ENCODE data around the gene VAPA. TPM values are rescaled to one million over a fixed set of nuclear protein-coding genes. Genes with fewer than 3 reads are reported as not detected.

VAPA gene
- total RNA-seq, 1 donor from 2014 or later: 208 TPM

DNA sequence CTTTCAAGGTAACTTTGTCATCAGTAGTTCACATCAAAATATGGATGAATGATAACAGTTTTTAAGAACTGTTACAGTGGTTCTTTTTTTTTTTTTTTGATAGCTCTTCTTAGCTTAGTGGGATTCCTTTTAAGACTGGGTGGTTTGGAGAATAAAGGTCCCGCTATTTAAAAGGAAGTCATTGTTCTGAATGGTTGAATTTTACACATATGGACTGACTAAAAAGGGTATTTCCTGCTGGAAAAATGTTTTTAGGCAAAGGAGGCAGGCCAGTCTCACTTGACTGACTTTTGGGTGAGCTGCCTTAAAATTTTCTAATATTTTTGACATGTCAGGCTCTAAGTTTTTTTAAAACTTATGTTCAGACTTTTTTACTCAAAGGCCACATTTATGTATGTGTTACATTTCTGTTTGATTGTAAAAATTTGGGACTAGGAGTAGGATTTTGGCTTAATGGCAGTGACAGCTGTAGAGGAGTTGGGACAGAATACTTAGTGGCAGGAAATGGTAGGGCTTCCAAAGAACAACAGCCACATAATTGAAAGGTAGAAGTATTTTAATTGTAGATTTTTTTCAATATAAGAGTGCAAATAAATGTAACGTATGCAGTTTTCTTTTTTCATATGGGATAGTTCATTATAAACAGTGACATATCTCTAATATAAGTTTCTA lies 13.7 kb downstream of the VAPA start:
- peak overlapping the region; percentile 13 for H3K27ac ChIP-seq (replicated peaks)
- peaks cover 3% of the 10 kb centered on the region for H3K36me3 ChIP-seq
- peaks cover 100% of the 10 kb centered on the region for H3K4me1 ChIP-seq
- DNase-seq: no peak
- no peaks in the 10 kb centered on the region for H3K9me3 ChIP-seq (replicated peaks)
- TF ChIP-seq, protein P1, sequence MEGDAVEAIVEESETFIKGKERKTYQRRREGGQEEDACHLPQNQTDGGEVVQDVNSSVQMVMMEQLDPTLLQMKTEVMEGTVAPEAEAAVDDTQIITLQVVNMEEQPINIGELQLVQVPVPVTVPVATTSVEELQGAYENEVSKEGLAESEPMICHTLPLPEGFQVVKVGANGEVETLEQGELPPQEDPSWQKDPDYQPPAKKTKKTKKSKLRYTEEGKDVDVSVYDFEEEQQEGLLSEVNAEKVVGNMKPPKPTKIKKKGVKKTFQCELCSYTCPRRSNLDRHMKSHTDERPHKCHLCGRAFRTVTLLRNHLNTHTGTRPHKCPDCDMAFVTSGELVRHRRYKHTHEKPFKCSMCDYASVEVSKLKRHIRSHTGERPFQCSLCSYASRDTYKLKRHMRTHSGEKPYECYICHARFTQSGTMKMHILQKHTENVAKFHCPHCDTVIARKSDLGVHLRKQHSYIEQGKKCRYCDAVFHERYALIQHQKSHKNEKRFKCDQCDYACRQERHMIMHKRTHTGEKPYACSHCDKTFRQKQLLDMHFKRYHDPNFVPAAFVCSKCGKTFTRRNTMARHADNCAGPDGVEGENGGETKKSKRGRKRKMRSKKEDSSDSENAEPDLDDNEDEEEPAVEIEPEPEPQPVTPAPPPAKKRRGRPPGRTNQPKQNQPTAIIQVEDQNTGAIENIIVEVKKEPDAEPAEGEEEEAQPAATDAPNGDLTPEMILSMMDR (IDR thresholded peaks at IDR 0.05; ENCODE audit: borderline replicate concordance): peak; percentile 17
- intact Hi-C loops (cut with micrococcal nuclease): no loop called here
- H3K4me3 ChIP-seq: peak overlapping the region; percentile 2
- no peaks in the 10 kb centered on the region for H3K27me3 ChIP-seq (ENCODE audit: low read depth)

DNA sequence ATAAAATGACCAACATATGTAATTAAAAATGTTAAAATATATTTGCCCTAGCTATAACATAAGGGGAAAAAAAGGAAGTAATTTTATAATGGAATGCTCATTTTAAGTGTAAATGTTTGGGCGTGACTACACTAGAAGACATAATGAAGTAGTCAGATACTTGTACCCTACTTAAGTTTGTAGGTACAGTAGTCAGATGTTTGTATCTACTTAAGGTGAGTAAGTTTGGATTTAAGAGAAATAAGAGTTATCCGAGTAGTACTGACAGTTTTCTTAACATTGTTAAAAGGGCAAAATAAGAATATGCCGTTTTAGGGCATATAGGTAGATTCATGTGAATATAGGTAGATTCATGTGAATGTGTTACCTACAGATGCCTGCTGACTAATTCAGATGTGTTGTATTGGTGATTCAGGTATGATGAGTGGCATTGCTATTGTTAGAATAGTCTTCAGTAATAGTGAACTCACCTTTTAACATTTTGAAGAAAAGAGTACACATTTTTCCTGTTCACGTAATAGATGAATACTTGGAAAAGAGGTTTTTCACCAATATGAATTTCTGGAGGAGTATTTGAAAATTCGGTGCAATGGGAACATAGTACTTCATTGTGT lies 14.9 kb downstream of the VAPA start:
- no peaks in the 10 kb centered on the region for H3K27me3 ChIP-seq (ENCODE audit: low read depth)
- peak overlapping the region; percentile 13 for H3K27ac ChIP-seq (replicated peaks)
- H3K4me3 ChIP-seq: no peak overlapping the region
- intact Hi-C loops (cut with micrococcal nuclease): no loop called here
- TF ChIP-seq, protein P1 (IDR thresholded peaks at IDR 0.05; ENCODE audit: borderline replicate concordance): no peak
- DNase-seq: no peak
- H3K9me3 ChIP-seq (replicated peaks): no peaks in the 10 kb centered on the region
- peaks cover 100% of the 10 kb centered on the region for H3K4me1 ChIP-seq
- peaks cover 15% of the 10 kb centered on the region for H3K36me3 ChIP-seq

DNA sequence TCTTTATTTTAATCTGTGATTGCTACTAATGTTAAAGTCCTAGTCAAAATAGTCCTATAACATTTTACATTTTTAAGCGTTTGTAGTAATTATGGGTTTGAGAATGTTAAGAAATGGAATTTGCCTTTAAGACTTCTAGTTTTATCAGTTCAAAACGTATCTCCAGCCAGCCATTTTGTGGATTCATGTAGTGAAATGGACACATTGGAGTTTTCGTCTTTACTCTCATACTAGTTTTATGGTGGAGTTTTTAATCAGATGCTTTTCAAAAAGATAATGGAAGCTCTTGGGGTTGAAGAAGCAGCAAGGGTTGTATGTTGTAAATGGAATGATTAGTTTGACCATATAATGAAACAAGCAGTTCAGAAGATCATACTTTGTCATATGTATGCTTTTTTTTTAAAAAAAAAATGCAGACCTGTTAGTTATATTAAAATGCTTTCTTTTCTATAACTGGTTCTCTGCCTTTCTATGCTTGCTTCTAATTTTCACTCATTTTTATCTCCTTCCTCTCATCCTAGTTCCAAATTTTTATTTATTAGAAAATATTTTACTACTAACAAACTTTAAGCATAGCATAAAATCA lies 16.6 kb downstream of the VAPA start:
- peaks cover 90% of the 10 kb centered on the region for H3K4me1 ChIP-seq
- H3K27ac ChIP-seq (replicated peaks): no peak overlapping the region
- DNase-seq: no peak
- TF ChIP-seq, protein P1 (IDR thresholded peaks at IDR 0.05; ENCODE audit: borderline replicate concordance): no peak
- H3K36me3 ChIP-seq: peaks cover 23% of the 10 kb centered on the region
- no peaks in the 10 kb centered on the region for H3K9me3 ChIP-seq (replicated peaks)
- intact Hi-C loops (cut with micrococcal nuclease): no loop called here
- H3K27me3 ChIP-seq (ENCODE audit: low read depth): no peaks in the 10 kb centered on the region
- no peak overlapping the region for H3K4me3 ChIP-seq

DNA sequence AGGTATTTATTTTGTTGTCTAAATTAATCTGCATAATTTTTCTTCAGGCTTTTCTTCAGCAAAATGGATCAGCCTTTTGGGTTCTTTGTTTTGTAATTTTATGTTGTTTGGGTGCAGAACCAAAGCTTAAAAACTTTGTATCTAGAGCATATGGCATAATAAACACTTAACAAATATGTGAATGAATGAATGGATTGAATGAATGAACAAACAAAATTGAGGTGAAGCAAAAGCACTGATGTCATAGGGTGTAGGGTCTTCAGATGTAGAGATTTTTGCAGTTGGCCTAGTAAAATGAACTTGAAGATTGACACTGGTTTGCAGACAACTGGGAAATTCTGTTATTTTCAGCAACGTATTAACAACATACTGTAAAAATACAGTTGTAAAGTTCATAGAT lies 17.3 kb downstream of the VAPA start:
- TF ChIP-seq, protein P1 (IDR thresholded peaks at IDR 0.05; ENCODE audit: borderline replicate concordance): no peak
- intact Hi-C loops (cut with micrococcal nuclease): no loop called here
- H3K36me3 ChIP-seq: peaks cover 30% of the 10 kb centered on the region
- H3K27me3 ChIP-seq (ENCODE audit: low read depth): no peaks in the 10 kb centered on the region
- peaks cover 82% of the 10 kb centered on the region for H3K4me1 ChIP-seq
- no peak overlapping the region for H3K27ac ChIP-seq (replicated peaks)
- no peak for DNase-seq
- no peaks in the 10 kb centered on the region for H3K9me3 ChIP-seq (replicated peaks)
- no peak overlapping the region for H3K4me3 ChIP-seq

DNA sequence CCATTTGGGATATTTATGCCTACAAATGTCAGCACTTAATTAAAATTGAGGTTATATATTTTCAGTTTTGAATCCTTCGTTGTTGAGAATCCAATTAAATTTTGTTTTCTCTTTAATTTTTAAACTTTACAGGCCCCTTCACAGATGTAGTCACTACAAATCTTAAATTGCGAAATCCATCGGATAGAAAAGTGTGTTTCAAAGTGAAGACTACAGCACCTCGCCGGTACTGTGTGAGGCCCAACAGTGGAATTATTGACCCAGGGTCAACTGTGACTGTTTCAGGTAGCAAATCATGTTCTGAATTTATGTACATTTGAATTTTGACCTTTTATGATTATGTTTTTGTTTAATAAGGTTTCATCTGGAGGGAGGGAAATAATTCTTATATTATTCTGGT lies 17.9 kb downstream of the VAPA start:
- Histone ChIP-seq H3K4me1 (peaks cover 77% of the 10 kb centered on the region), H3K27ac (replicated peaks) (no peak overlapping the region), H3K27me3 (ENCODE audit: low read depth) (no peaks in the 10 kb centered on the region), H3K36me3 (peaks cover 34% of the 10 kb centered on the region), H3K4me3 (no peak overlapping the region), H3K9me3 (replicated peaks) (no peaks in the 10 kb centered on the region)
- TF ChIP-seq, protein P1 (IDR thresholded peaks at IDR 0.05; ENCODE audit: borderline replicate concordance): no peak
- no peak for DNase-seq
- intact Hi-C loops (cut with micrococcal nuclease): no loop called here
